ENCODE results near the gene NPHP4. TPM values are rescaled to one million over a fixed set of nuclear protein-coding genes. Genes with fewer than 3 reads are reported as not detected.

Gene NPHP4
- polyA plus RNA-seq, 1 of the 3 experiments (the other 2 are of a cell fraction), result 7.0 TPM

GRCh38 chr1:5950201-5950895 lies 41.9 kb downstream of the NPHP4 start:
- Histone ChIP-seq H3K4me2 (no peak overlapping the region), H4K20me1 (ENCODE audit: insufficient read depth) (no peaks in the 10 kb centered on the region), H3K4me1 (ENCODE audit: control insufficient read depth in 1 of 2, insufficient read depth in 2 of 2, low read depth in 1 of 2, low read length in 1 of 2) (peaks cover 0 to 5% of the 10 kb centered on the region in 2 experiments; a peak in 1 of 4 replicates), H3K9ac (no peak overlapping the region), H3K27ac (ENCODE audit: low read depth in 2 of 2, low read length in 1 of 2) (no peak overlapping the region; a peak in 1 of 4 replicates), H3K79me2 (ENCODE audit: insufficient read depth) (no peaks in the 10 kb centered on the region), H3K36me3 (replicated peaks in 1 of 2; ENCODE audit: control insufficient read depth in 1 of 2, insufficient read depth in 2 of 2, low read length in 1 of 2) (peaks cover 0 to 24% of the 10 kb centered on the region in 2 experiments), H3F3A (replicated peaks; ENCODE audit: insufficient read depth) (no peaks in the 10 kb centered on the region), H3K9me2 (no peaks in the 10 kb centered on the region), H3K27me3 (ENCODE audit: insufficient read depth) (no peaks in the 10 kb centered on the region), H2AFZ (ENCODE audit: low read depth) (no peak overlapping the region), H3K4me3 (ENCODE audit: low read depth in 2 of 2, low read length in 1 of 2) (no peak overlapping the region), H3K9me3 (no peaks in the 10 kb centered on the region)
- WGBS (ENCODE audit: low lambda C conversion rate), result 92% methylated on average over 5 of the region's 7 CpGs
- DNase-seq, result no peak
- POLR2A ChIA-PET, result no interaction called here
- TF ChIP-seq NFIC (IDR thresholded peaks at IDR 0.05; ENCODE audit: borderline replicate concordance) (no peak), PBX3 (IDR thresholded peaks at IDR 0.05) (no peak), POLR2AphosphoS5 (IDR thresholded peaks at IDR 0.05; ENCODE audit: low read depth, low read length) (no peak), ZBTB33 (IDR thresholded peaks at IDR 0.05; ENCODE audit: borderline replicate concordance, low read depth) (no peak), FOSL2 (IDR thresholded peaks at IDR 0.05; ENCODE audit: borderline replicate concordance, low read depth) (no peak), RFX5 (IDR thresholded peaks at IDR 0.05; ENCODE audit: low read length) (no peak), SMC3 (IDR thresholded peaks at IDR 0.05; ENCODE audit: low read depth, low read length) (no peak), GABPA (IDR thresholded peaks at IDR 0.05; ENCODE audit: low read depth) (no peak), NRF1 (IDR thresholded peaks at IDR 0.05; ENCODE audit: low read depth, low read length) (no peak), RCOR1 (IDR thresholded peaks at IDR 0.05; ENCODE audit: low read length) (no peak), IRF3 (IDR thresholded peaks at IDR 0.05; ENCODE audit: low read depth, low read length) (no peak), YY1 (IDR thresholded peaks at IDR 0.05; ENCODE audit: low read depth) (no peak), USF1 (IDR thresholded peaks at IDR 0.05; ENCODE audit: borderline replicate concordance, low read depth) (no peak), MEF2A (IDR thresholded peaks at IDR 0.05; ENCODE audit: borderline replicate concordance, low read depth) (no peak), MXI1 (IDR thresholded peaks at IDR 0.05; ENCODE audit: low read depth, low read length) (no peak), RXRA (IDR thresholded peaks at IDR 0.05; ENCODE audit: borderline replicate concordance, low read depth) (no peak), RAD21 (IDR thresholded peaks at IDR 0.05; ENCODE audit: low read length) (no peak), TAF1 (IDR thresholded peaks at IDR 0.05; ENCODE audit: borderline replicate concordance, low read depth, low read length) (no peak), SIN3A (IDR thresholded peaks at IDR 0.05; ENCODE audit: borderline replicate concordance, low read depth, low read length) (no peak)
- CTCF ChIA-PET, result interaction anchor here (1.4 kb wide), 1 partner anchor 10 kb away, joined by 3 read pairs; no protein-coding TSS in a partner anchor
